ENCODE results near the gene C1orf115. TPM values are rescaled to one million over a fixed set of nuclear protein-coding genes. Genes with fewer than 3 reads are reported as not detected.

Gene C1orf115
- total and polyA plus RNA-seq, 4 donors: 29.6 to 56.6 (median 40.5) TPM

- no peak overlapping the region for H3K4me3 ChIP-seq (ENCODE audit: low read depth in 1 of 3, low read length in 3 of 3)
- 82% methylated on average over 9 of the region's 9 CpGs for WGBS
- H3K9me3 ChIP-seq (ENCODE audit: control insufficient read depth in 4 of 4, low read length in 3 of 4): no peaks in the 10 kb centered on the region
- H3K4me1 ChIP-seq (ENCODE audit: control insufficient read depth in 4 of 4, insufficient read depth in 4 of 4, low read length in 3 of 4): peaks cover 6 to 33% (median 21%) of the 10 kb centered on the region in 4 donors
- TF ChIP-seq FOXA1 (IDR thresholded peaks at IDR 0.05): no peak
- no peak for TF ChIP-seq MAX (IDR thresholded peaks at IDR 0.05)
- no peak for DNase-seq (ENCODE audit: low spot score)
- H3K27ac ChIP-seq (ENCODE audit: low read depth in 1 of 2, low read length in 2 of 2): no peak overlapping the region
- no peaks in the 10 kb centered on the region for H3K36me3 ChIP-seq (ENCODE audit: control insufficient read depth in 4 of 4, insufficient read depth in 3 of 4, low read depth in 1 of 4, low read length in 3 of 4)
- no peaks in the 10 kb centered on the region for H3K27me3 ChIP-seq (ENCODE audit: control insufficient read depth in 4 of 4, insufficient read depth in 4 of 4, low read length in 3 of 4)
- no peak overlapping the region for H3K9ac ChIP-seq (ENCODE audit: low read depth in 1 of 2, low read length in 2 of 2)
Measured at GRCh38 chr1:220706480-220706879, 16.3 kb downstream of the C1orf115 start.

DNA sequence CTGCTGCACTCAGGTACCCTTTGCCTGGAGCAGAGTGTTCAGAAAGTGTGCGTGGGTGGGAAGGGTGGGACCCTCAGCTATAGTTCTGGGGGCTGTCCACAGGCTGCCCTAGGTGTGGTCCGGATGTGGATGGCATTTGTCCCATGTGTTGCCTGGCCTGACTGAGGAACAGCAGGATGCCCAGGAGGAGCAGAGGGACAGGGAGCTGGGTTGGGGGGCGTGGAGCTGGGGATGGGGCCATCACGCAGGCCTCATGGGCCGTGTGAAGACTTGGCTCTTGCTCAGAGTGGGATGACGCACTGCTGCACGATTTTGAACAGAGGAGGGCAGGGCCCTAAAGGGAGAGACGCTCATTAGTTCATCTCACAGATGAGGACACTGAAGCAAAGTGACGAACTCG, 17.0 kb downstream of the C1orf115 start:
- Histone ChIP-seq H3K9me3 (ENCODE audit: control insufficient read depth in 4 of 4, low read length in 3 of 4) (no peaks in the 10 kb centered on the region), H3K27me3 (ENCODE audit: control insufficient read depth in 4 of 4, insufficient read depth in 4 of 4, low read length in 3 of 4) (no peaks in the 10 kb centered on the region), H3K4me3 (ENCODE audit: low read depth in 1 of 3, low read length in 3 of 3) (no peak overlapping the region), H3K4me1 (ENCODE audit: control insufficient read depth in 4 of 4, insufficient read depth in 4 of 4, low read length in 3 of 4) (peaks cover 6 to 34% (median 22%) of the 10 kb centered on the region in 4 donors), H3K9ac (ENCODE audit: low read depth in 1 of 2, low read length in 2 of 2) (no peak overlapping the region), H3K27ac (ENCODE audit: low read depth in 1 of 2, low read length in 2 of 2) (no peak overlapping the region), H3K36me3 (ENCODE audit: control insufficient read depth in 4 of 4, insufficient read depth in 3 of 4, low read depth in 1 of 4, low read length in 3 of 4) (no peaks in the 10 kb centered on the region)
- TF ChIP-seq FOXA2 (IDR thresholded peaks at IDR 0.05) (no peak), MAX (IDR thresholded peaks at IDR 0.05) (no peak), EGR1 (IDR thresholded peaks at IDR 0.05; ENCODE audit: low read depth in 2 of 2) (no peak), JUND (IDR thresholded peaks at IDR 0.05) (no peak), FOXA1 (IDR thresholded peaks at IDR 0.05) (no peak), GABPA (IDR thresholded peaks at IDR 0.05 in 1 of 2, conservative IDR thresholded peaks at IDR 0.05 in 1 of 2) (no peak), HNF4G (IDR thresholded peaks at IDR 0.05) (no peak), ATF3 (IDR thresholded peaks at IDR 0.05) (no peak)
- TF ChIP-seq, protein P1, sequence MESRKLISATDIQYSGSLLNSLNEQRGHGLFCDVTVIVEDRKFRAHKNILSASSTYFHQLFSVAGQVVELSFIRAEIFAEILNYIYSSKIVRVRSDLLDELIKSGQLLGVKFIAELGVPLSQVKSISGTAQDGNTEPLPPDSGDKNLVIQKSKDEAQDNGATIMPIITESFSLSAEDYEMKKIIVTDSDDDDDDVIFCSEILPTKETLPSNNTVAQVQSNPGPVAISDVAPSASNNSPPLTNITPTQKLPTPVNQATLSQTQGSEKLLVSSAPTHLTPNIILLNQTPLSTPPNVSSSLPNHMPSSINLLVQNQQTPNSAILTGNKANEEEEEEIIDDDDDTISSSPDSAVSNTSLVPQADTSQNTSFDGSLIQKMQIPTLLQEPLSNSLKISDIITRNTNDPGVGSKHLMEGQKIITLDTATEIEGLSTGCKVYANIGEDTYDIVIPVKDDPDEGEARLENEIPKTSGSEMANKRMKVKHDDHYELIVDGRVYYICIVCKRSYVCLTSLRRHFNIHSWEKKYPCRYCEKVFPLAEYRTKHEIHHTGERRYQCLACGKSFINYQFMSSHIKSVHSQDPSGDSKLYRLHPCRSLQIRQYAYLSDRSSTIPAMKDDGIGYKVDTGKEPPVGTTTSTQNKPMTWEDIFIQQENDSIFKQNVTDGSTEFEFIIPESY (IDR thresholded peaks at IDR 0.05): no peak
- WGBS: 87% methylated on average over 10 of the region's 10 CpGs
- no peak for DNase-seq (ENCODE audit: low spot score)

- no peak for DNase-seq (ENCODE audit: low spot score)
- 81% methylated on average over 4 of the region's 4 CpGs for WGBS
- H3K4me1 ChIP-seq (ENCODE audit: control insufficient read depth in 4 of 4, insufficient read depth in 4 of 4, low read length in 3 of 4): peaks cover 6 to 29% (median 19%) of the 10 kb centered on the region in 4 donors
- H3K27ac ChIP-seq (ENCODE audit: low read depth in 1 of 2, low read length in 2 of 2): no peak overlapping the region
- no peaks in the 10 kb centered on the region for H3K9me3 ChIP-seq (ENCODE audit: control insufficient read depth in 4 of 4, low read length in 3 of 4)
- no peak overlapping the region for H3K9ac ChIP-seq (ENCODE audit: low read depth in 1 of 2, low read length in 2 of 2)
- H3K27me3 ChIP-seq (ENCODE audit: control insufficient read depth in 4 of 4, insufficient read depth in 4 of 4, low read length in 3 of 4): no peaks in the 10 kb centered on the region
- no peak overlapping the region for H3K4me3 ChIP-seq (ENCODE audit: low read depth in 1 of 3, low read length in 3 of 3)
- H3K36me3 ChIP-seq (ENCODE audit: control insufficient read depth in 4 of 4, insufficient read depth in 3 of 4, low read depth in 1 of 4, low read length in 3 of 4): no peaks in the 10 kb centered on the region
- TF ChIP-seq NR2F2 (IDR thresholded peaks at IDR 0.05) (no peak), YY1 (IDR thresholded peaks at IDR 0.05) (no peak), HNF4A (conservative IDR thresholded peaks at IDR 0.05) (no peak), RXRA (IDR thresholded peaks at IDR 0.05) (no peak)
- TF ChIP-seq, protein P1 (IDR thresholded peaks at IDR 0.05): no peak
Measured at GRCh38 chr1:220708244-220708643, 18.1 kb downstream of the C1orf115 start.
